ENCODE measurements around the gene CHPF2. TPM values are rescaled to one million over a fixed set of nuclear protein-coding genes. Genes with fewer than 3 reads are reported as not detected.

Gene CHPF2
- total RNA-seq, 2 donors from 2014 or later = 40.2 to 72.9 TPM

GRCh38 chr7:151198945-151199848, 33.1 kb upstream of the CHPF2 start:
- 31% methylated on average over 30 of the region's 30 CpGs for WGBS
- Histone ChIP-seq H3K36me3 (no peaks in the 10 kb centered on the region), H3K9me3 (no peaks in the 10 kb centered on the region), H3K27me3 (replicated peaks; ENCODE audit: insufficient read depth) (no peaks in the 10 kb centered on the region), H3K4me1 (replicated peaks) (no peaks in the 10 kb centered on the region), H3K27ac (no peak overlapping the region), H3K4me3 (no peak overlapping the region)
- no peak for DNase-seq (ENCODE audit: low spot score)
- intact Hi-C loops (cut with DNase I) = no loop called here
- TF ChIP-seq, protein P1, sequence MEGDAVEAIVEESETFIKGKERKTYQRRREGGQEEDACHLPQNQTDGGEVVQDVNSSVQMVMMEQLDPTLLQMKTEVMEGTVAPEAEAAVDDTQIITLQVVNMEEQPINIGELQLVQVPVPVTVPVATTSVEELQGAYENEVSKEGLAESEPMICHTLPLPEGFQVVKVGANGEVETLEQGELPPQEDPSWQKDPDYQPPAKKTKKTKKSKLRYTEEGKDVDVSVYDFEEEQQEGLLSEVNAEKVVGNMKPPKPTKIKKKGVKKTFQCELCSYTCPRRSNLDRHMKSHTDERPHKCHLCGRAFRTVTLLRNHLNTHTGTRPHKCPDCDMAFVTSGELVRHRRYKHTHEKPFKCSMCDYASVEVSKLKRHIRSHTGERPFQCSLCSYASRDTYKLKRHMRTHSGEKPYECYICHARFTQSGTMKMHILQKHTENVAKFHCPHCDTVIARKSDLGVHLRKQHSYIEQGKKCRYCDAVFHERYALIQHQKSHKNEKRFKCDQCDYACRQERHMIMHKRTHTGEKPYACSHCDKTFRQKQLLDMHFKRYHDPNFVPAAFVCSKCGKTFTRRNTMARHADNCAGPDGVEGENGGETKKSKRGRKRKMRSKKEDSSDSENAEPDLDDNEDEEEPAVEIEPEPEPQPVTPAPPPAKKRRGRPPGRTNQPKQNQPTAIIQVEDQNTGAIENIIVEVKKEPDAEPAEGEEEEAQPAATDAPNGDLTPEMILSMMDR (IDR thresholded peaks at IDR 0.05) = no peak
- TF ChIP-seq POLR2AphosphoS5 (IDR thresholded peaks at IDR 0.05) = no peak
- TF ChIP-seq POLR2A (IDR thresholded peaks at IDR 0.05) = no peak

- H3K27ac ChIP-seq = no peak overlapping the region
- 91% methylated on average over 3 of the region's 3 CpGs for WGBS
- intact Hi-C loops (cut with DNase I) = no loop called here
Observed at GRCh38 chr7:151201344-151201743, 30.9 kb upstream of the CHPF2 start.

DNA sequence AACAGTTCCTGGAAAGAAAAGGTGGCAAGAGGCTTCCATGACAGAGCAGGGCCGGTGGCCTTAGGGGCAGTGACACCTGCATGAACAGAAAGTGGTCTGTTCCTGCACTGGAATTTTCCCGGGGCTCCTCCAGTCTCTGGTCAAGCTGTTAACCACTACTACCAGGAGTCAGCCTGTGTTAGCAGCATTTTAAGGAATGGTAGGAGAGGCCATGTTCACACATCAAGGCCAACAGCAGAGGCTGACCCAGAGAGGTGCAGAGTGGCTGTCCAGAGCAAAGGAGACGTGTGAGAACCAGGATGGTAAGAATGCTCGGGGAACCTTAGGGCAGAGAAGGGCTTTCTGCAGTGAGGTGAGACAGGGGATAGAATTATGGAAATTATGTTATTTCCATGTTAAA, 30.5 kb upstream of the CHPF2 start:
- TF ChIP-seq, protein P1 (IDR thresholded peaks at IDR 0.05) = no peak
- TF ChIP-seq POLR2A (IDR thresholded peaks at IDR 0.05) = no peak
- H3K9me3 ChIP-seq = no peaks in the 10 kb centered on the region
- H3K4me3 ChIP-seq = no peak overlapping the region
- intact Hi-C loops (cut with DNase I) = no loop called here
- no peaks in the 10 kb centered on the region for H3K36me3 ChIP-seq
- DNase-seq (ENCODE audit: low spot score) = no peak
- 92% methylated on average over 4 of the region's 4 CpGs for WGBS
- H3K27me3 ChIP-seq (replicated peaks; ENCODE audit: insufficient read depth) = no peaks in the 10 kb centered on the region
- no peak overlapping the region for H3K27ac ChIP-seq
- no peaks in the 10 kb centered on the region for H3K4me1 ChIP-seq (replicated peaks)

More at GRCh38 chr7:151201344-151201743, 30.9 kb upstream of the CHPF2 start:
- no peaks in the 10 kb centered on the region for H3K4me1 ChIP-seq (replicated peaks)
- no peaks in the 10 kb centered on the region for H3K27me3 ChIP-seq (replicated peaks; ENCODE audit: insufficient read depth)
- no peaks in the 10 kb centered on the region for H3K36me3 ChIP-seq
- no peak for TF ChIP-seq POLR2A (IDR thresholded peaks at IDR 0.05)
- H3K9me3 ChIP-seq = no peaks in the 10 kb centered on the region
- DNase-seq (ENCODE audit: low spot score) = no peak
- no peak overlapping the region for H3K4me3 ChIP-seq

DNA sequence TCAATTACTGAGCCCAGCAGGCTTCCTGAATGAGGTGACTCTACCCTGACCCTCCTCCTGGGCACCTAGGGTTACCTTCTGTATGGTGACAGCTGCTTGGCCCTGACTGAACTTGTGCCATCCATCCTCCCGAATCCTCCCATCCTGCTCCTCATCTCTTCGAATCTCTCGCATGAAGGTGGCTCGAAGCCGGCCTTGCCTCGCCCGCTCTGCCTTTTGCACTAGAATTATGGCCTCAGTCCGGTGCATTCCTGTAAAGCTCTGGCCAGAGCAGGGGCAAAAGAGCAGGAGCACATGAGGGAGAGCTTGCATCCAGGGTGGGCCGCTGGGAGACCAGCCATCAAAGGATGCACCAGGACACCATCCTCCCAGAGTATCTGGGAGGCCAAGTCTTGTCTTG, 29.4 kb upstream of the CHPF2 start:
- no peak for DNase-seq (ENCODE audit: low spot score)
- TF ChIP-seq POLR2A (IDR thresholded peaks at IDR 0.05) (no peak), POLR2AphosphoS5 (IDR thresholded peaks at IDR 0.05) (no peak)
- TF ChIP-seq, protein P1 (IDR thresholded peaks at IDR 0.05) = no peak
- no peaks in the 10 kb centered on the region for H3K36me3 ChIP-seq
- H3K27ac ChIP-seq = no peak overlapping the region
- no peaks in the 10 kb centered on the region for H3K9me3 ChIP-seq
- H3K4me1 ChIP-seq (replicated peaks) = no peaks in the 10 kb centered on the region
- H3K4me3 ChIP-seq = no peak overlapping the region
- no peaks in the 10 kb centered on the region for H3K27me3 ChIP-seq (replicated peaks; ENCODE audit: insufficient read depth)
- intact Hi-C loops (cut with DNase I) = no loop called here
- 97% methylated on average over 9 of the region's 9 CpGs for WGBS

DNA sequence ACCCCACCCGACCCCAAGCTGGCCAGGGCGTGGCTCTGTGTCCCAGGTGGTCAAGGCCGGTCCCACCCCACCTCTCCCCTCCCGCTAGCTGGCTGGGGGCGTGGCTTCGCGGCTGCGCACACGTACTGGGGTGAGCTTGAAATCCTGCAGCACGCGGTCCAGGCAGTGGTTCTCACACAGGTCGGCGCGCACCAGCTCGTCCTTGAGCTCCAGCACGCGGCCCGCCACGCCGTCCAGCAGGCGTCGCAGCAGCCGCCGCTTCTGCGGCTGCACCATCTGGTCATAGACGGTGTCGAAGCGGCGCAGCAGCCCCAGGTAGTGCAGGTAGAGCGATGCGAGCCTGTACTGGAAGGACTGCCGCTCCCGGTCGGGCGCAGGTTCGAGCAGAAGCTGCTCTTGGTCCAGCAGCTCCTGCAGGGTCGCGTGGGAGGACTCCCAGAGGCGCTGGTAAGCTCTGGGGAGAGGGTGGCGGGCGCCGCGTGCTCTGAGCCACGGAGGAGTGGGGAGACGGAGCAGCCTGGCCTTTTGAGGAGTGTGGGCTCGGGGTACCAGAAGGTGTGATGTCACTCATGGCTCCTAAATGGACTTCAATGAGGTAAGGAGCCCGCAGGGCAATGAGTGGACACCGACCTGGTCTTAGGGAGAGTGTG, 27.8 kb upstream of the CHPF2 start:
- WGBS = 81% methylated on average over 43 of the region's 48 CpGs
- TF ChIP-seq POLR2AphosphoS5 (IDR thresholded peaks at IDR 0.05) (no peak), POLR2A (IDR thresholded peaks at IDR 0.05) (no peak)
- TF ChIP-seq, protein P1 (IDR thresholded peaks at IDR 0.05) = peak in 1 of 4 experiments; percentile 22
- intact Hi-C loops (cut with DNase I) = no loop called here
- Histone ChIP-seq H3K4me1 (replicated peaks) (no peaks in the 10 kb centered on the region), H3K9me3 (no peaks in the 10 kb centered on the region), H3K27ac (no peak overlapping the region), H3K4me3 (no peak overlapping the region), H3K36me3 (no peaks in the 10 kb centered on the region), H3K27me3 (replicated peaks; ENCODE audit: insufficient read depth) (no peaks in the 10 kb centered on the region)
- no peak for DNase-seq (ENCODE audit: low spot score)

Measured in prostate gland (tissue), 2 donors.